ENCODE measurements around the gene FAM133A.

Gene FAM133A

DNA sequence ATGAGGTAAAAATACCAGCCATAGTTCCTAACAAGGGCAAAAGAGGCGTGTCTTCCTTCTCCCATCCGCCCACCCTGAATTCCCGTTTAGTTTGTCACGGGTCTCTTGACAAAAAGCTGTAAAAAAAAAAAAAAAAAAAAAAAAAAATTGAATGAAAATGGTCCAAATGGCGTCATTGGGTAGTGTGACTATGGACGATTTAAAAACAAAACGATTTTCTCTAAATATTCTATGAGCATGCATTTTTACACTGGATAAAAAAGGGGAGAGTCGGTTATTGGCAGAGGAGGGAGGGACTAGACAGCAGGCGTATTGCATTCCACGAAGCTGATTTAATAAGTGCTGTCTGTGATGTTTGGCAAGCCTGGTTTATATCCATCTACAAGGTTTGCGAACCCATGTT is at the start of gene FAM133A:
FAM133A (plus strand) TSS at position 338 of the 403 bp plus-strand sequence. CDS start 35,214 bp downstream, outside the sequence.
- in situ Hi-C loops (cut with HindIII; ENCODE audit: low sequenced_read_pairs), result no loop called here

DNA sequence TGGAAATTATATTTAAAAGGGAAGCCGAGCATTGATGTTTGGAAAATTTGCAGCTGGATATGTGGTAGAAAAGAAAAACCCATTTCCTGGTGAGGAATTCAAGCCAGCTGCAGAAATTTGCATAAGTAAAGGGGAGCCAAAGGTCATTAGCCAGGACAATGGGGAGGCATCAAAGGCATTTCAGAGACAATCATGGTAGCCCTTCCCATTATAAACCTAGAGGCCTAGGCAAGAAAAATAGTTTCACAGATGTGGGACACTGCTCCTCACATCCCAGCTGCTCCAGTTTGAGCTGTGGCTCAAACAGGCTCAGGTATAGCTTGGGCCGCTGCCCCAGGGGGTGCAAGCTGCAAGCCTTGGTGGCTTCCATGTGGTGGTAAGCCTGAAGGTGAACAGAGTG is 36.4 kb upstream of the FAM133A start:
- in situ Hi-C loops (cut with HindIII; ENCODE audit: low sequenced_read_pairs), result no loop called here

DNA sequence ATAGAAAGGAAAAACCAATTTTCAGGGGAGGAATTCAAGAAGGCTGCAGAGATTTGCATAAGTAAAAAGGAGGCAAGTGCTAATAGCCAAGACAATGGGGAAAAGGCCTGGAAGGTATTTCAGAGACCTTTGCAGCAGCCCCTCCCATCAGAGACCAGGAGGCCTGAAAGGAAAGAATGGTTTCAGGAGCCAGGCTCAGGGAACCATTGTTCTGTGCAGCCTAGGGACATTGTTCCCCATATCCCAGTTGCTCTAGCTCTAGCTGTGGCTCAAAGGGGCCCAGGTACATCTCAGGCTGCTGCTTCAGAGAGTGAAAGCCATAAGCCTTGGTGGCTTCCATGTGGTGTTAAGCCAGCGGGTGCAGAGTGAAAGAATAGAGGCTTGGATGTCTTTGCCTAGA is 24.6 kb upstream of the FAM133A start:
- in situ Hi-C loops (cut with HindIII; ENCODE audit: low sequenced_read_pairs), result no loop called here

DNA sequence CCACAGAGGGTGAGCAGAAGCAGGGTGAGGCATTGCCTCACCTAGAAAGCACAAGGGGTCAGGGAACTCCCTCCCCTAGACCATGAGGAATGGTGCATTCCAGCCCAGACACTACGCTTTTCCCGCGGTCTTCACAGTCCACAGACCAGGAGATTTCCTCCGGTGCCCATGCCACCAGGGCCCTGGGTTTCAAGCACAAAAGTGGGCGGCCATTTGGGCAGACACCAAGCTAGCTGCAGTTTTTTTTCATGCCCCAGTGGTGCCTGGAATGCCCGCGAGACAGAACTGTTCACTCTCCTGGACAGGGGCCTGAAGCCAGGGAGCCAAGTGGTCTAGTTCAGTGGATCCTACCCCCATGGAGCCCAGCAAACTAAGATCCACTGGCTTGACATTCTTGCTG is 13.4 kb upstream of the FAM133A start:
- in situ Hi-C loops (cut with HindIII; ENCODE audit: low sequenced_read_pairs), result no loop called here

DNA sequence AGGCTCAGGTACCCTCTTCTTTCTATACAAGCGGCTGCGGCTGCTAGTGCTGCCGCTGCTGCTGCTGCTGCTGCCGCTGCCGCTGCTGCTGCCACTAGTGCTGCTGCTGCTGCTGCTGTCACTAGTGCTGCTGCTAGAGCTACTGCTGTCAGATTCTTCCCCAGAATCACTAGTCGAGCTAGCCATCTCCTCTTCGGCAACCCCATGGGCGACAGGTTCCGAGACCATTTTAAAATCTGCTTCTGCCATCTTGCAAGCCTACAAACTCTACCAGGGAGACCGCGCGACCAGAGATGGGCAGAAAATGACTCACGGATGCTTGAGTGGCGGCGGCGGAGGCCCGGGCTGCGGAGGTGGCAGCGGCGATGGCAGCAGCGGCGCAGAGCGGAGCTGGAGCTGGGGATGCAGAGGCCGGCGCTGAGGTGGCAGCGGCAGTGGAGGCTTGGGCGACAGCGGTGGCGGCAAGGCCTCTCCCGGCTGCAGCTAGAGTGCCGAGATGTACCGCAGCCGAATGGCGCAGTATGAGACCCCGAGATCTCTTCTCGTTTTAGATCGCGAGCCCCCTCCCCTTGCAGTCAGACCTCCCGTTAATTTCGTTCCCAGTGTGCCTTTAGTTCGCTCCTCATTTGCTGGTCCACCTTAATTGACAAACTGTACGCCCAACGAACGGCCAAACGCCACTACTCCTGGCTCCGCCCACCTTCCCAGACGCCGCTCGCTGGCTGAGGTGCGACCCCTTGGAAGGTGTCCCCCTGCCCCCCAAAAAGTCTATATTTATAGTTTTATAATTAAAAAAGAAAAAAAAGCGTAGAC is 744 bp upstream of the FAM133A start, which contains the start of gene NAP1L3:
NAP1L3 (minus strand) TSS at position 523 of the 813 bp plus-strand sequence; CDS start at position 249, 274 bp downstream.
- in situ Hi-C loops (cut with HindIII; ENCODE audit: low sequenced_read_pairs), result no loop called here

- in situ Hi-C loops (cut with HindIII; ENCODE audit: low sequenced_read_pairs), result no loop called here
These were observed 22.0 kb downstream of the FAM133A start for GRCh38 chrX:93695981-93696380.

DNA sequence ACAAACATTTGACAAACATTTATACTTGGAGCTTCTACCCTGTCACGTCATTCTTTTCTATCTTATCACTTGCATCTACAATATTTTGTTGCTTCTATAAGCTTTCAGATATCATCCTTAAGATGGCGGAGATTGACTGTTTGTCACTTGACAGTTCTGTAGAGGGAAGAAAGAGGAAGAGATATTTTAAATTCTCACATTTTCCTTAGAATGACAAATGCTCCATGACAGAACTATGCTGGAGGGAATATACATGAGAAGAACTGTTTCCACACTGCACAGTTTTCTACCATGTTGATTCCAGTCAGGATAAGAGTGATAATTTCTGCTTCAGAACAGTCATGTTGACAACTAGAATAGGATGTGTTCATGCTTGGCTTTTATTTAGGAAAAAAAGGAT is 29.7 kb downstream of the FAM133A start:
- in situ Hi-C loops (cut with HindIII; ENCODE audit: low sequenced_read_pairs), result no loop called here

DNA sequence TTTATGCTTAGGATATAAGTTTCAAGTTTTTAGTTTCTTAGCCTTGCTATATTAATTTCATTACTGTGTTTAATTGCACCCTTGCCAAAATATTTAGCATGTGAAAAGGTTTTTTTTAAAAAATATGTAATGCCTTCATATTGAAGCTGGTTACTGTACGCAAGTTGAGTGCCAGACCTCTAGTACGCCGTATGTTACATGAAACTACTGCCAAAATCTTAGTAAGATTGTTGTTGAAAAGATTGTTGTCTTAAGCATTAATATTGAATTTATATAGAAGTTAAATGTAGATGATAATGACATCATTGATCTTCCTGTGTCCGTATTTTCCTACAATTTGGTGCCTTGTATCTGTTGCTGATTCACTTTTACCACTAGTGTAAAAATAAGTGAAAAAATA is 37.1 kb downstream of the FAM133A start:
- in situ Hi-C loops (cut with HindIII; ENCODE audit: low sequenced_read_pairs), result no loop called here

DNA sequence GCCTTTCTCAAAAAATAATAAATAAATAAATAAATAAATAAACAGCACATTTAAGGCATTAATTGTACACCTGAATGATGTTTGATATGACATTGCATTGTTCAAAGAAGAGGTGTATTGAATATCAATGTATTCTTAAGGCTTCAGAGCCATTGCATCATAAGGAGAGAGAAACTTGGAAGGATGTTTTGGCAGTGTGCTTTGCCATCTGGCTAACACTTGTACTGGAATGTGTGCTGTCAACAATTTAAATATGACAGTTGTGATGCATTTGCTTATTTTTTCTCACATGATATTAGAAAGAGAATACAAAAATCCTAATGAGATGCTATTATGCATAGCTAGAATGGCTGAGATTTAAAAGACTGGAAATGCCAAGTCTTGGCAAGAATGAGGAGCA is 67.8 kb downstream of the FAM133A start:
- in situ Hi-C loops (cut with HindIII; ENCODE audit: low sequenced_read_pairs), result no loop called here

DNA sequence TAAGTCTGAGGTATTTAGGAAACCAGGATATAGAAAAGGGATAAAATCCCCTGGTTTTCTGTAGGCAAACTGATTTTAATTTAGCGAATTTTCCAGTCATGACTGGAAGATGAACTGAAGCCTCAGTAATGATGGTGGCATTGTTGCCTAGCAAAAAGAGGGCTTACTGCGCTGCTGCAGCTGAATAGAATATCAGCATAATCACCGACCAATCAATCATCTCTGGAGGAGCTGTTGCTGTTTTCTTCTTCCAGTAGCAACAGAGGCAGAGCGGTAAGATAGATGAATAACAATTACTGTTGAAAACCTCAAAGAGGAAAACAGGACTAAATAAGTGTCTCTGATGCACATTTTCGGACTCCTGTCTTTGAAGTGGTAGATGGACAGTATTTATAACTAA is 86.2 kb downstream of the FAM133A start:
- in situ Hi-C loops (cut with HindIII; ENCODE audit: low sequenced_read_pairs), result no loop called here
